ENCODE data around the gene TMEM218. TPM values are rescaled to one million over a fixed set of nuclear protein-coding genes. Genes with fewer than 3 reads are reported as not detected.

TMEM218 gene
- total RNA-seq, 1 experiment from 2014 or later, result 14.5 TPM

GRCh38 chr11:125105926-125106325, 5.5 kb downstream of the TMEM218 start:
- H3K36me3 Mint-ChIP-seq (ENCODE audit: insufficient read depth, unreplicated experiment), result peaks cover 8% of the 10 kb centered on the region
- no peaks in the 10 kb centered on the region for H3K9me3 Mint-ChIP-seq (ENCODE audit: low read depth, unreplicated experiment)
- no peak for TF ChIP-seq CTCF (IDR thresholded peaks at IDR 0.05; ENCODE audit: unreplicated experiment)
- BruUV-seq (replicated peaks), result no TSS peak
- no peak for DNase-seq
- H3K4me1 Mint-ChIP-seq (ENCODE audit: low read depth, unreplicated experiment), result no peaks in the 10 kb centered on the region
- H3K27me3 Mint-ChIP-seq (ENCODE audit: unreplicated experiment), result no peaks in the 10 kb centered on the region
- H3K4me3 Mint-ChIP-seq (ENCODE audit: low read depth, unreplicated experiment), result no peak overlapping the region
- intact Hi-C loops (cut with micrococcal nuclease; ENCODE audit: unreplicated experiment), result no loop called here
- H3K27ac Mint-ChIP-seq (ENCODE audit: unreplicated experiment), result no peak overlapping the region
- CTCF ChIA-PET, result interaction anchor here (0.6 kb wide), 1 partner anchor 204 kb away, joined by 3 read pairs; no protein-coding TSS in a partner anchor

GRCh38 chr11:125102510-125102909, 8.9 kb downstream of the TMEM218 start:
- Mint-ChIP-seq H3K27me3 (ENCODE audit: unreplicated experiment) (no peaks in the 10 kb centered on the region), H3K27ac (ENCODE audit: unreplicated experiment) (no peak overlapping the region), H3K36me3 (ENCODE audit: insufficient read depth, unreplicated experiment) (peaks cover 6% of the 10 kb centered on the region), H3K4me1 (ENCODE audit: low read depth, unreplicated experiment) (no peaks in the 10 kb centered on the region), H3K9me3 (ENCODE audit: low read depth, unreplicated experiment) (no peaks in the 10 kb centered on the region), H3K4me3 (ENCODE audit: low read depth, unreplicated experiment) (no peak overlapping the region)
- DNase-seq, result no peak
- intact Hi-C loops (cut with micrococcal nuclease; ENCODE audit: unreplicated experiment), result no loop called here
- CTCF ChIA-PET, result no interaction called here
- no TSS peak for BruUV-seq (replicated peaks)
- TF ChIP-seq CTCF (IDR thresholded peaks at IDR 0.05; ENCODE audit: unreplicated experiment), result no peak

- Mint-ChIP-seq H3K36me3 (ENCODE audit: insufficient read depth, unreplicated experiment) (peaks cover 6% of the 10 kb centered on the region), H3K27me3 (ENCODE audit: unreplicated experiment) (no peaks in the 10 kb centered on the region), H3K4me1 (ENCODE audit: low read depth, unreplicated experiment) (no peaks in the 10 kb centered on the region), H3K9me3 (ENCODE audit: low read depth, unreplicated experiment) (no peaks in the 10 kb centered on the region), H3K27ac (ENCODE audit: unreplicated experiment) (no peak overlapping the region), H3K4me3 (ENCODE audit: low read depth, unreplicated experiment) (no peak overlapping the region)
- BruUV-seq (replicated peaks), result no TSS peak
- intact Hi-C loops (cut with micrococcal nuclease; ENCODE audit: unreplicated experiment), result no loop called here
- CTCF ChIA-PET, result no interaction called here
- no peak for DNase-seq
- TF ChIP-seq CTCF (IDR thresholded peaks at IDR 0.05; ENCODE audit: unreplicated experiment), result no peak
Observed at GRCh38 chr11:125102025-125102424, 9.4 kb downstream of the TMEM218 start.

GRCh38 chr11:125101596-125101995, 9.8 kb downstream of the TMEM218 start:
- no peak for DNase-seq
- H3K27ac Mint-ChIP-seq (ENCODE audit: unreplicated experiment), result no peak overlapping the region
- no peak overlapping the region for H3K4me3 Mint-ChIP-seq (ENCODE audit: low read depth, unreplicated experiment)
- no peaks in the 10 kb centered on the region for H3K27me3 Mint-ChIP-seq (ENCODE audit: unreplicated experiment)
- peaks cover 6% of the 10 kb centered on the region for H3K36me3 Mint-ChIP-seq (ENCODE audit: insufficient read depth, unreplicated experiment)
- no peak for TF ChIP-seq CTCF (IDR thresholded peaks at IDR 0.05; ENCODE audit: unreplicated experiment)
- BruUV-seq (replicated peaks), result no TSS peak
- intact Hi-C loops (cut with micrococcal nuclease; ENCODE audit: unreplicated experiment), result no loop called here
- H3K4me1 Mint-ChIP-seq (ENCODE audit: low read depth, unreplicated experiment), result no peaks in the 10 kb centered on the region
- CTCF ChIA-PET, result no interaction called here
- no peaks in the 10 kb centered on the region for H3K9me3 Mint-ChIP-seq (ENCODE audit: low read depth, unreplicated experiment)
